AG10803 (cell line): ENCODE results near the gene CEP55.
A peak's percentile ranks its signal among the peaks of the same experiment; 100 is the strongest.

Source experiments
- DNase-seq: peaks from one replicate; pipeline ENCODE4 v3.0.0; 2010; ENCODE audit warnings: low read depth
- H3K4me3 ChIP-seq: 2 replicates; pipeline ENCODE4 v1.5.1; 2011; ENCODE audit warnings: mild to moderate bottlenecking, low read length, control low read depth
- TF ChIP-seq, protein P1 (sequence below): conservative IDR thresholded peaks from 2 replicates; pipeline ENCODE4 v1.5.1; 2011; ENCODE audit warnings: mild to moderate bottlenecking, low read length, control low read depth, inconsistent platforms

CEP55 gene

DNA sequence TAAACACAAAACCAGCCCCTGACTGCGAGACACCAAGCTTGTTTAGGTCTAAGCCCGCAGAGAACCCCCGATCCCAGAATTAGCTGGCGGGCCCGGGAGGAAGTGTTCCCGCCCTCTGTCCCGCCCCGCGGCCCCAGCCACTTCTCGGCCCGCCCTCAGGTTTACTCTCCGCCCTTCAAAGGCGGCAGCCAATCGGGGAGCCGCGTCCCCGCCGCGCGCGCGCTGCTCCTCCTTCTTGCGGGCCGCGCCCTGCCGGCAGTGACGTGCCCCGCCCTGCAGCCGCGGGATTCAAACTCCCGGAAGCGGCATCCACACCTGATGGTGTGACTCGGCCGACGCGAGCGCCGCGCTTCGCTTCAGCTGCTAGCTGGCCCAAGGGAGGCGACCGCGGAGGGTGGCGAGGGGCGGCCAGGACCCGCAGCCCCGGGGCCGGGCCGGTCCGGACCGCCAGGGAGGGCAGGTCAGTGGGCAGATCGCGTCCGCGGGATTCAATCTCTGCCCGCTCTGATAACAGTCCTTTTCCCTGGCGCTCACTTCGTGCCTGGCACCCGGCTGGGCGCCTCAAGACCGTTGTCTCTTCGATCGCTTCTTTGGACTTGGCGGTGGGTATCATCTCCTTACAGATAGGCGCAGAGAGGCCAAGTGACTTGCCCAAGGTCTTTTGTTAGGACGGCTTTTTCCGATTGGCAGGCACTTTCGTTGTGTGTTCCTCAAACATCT is at the start of gene CEP55:
Gene CEP55 (plus strand): TSS at position 291 of the 720 bp plus-strand sequence. CDS start 3,440 bp downstream, outside the sequence.
- peak; percentile 92 for DNase-seq
- peak within 1 kb of the TSS; percentile 81 for H3K4me3 ChIP-seq
- TF ChIP-seq, protein P1, sequence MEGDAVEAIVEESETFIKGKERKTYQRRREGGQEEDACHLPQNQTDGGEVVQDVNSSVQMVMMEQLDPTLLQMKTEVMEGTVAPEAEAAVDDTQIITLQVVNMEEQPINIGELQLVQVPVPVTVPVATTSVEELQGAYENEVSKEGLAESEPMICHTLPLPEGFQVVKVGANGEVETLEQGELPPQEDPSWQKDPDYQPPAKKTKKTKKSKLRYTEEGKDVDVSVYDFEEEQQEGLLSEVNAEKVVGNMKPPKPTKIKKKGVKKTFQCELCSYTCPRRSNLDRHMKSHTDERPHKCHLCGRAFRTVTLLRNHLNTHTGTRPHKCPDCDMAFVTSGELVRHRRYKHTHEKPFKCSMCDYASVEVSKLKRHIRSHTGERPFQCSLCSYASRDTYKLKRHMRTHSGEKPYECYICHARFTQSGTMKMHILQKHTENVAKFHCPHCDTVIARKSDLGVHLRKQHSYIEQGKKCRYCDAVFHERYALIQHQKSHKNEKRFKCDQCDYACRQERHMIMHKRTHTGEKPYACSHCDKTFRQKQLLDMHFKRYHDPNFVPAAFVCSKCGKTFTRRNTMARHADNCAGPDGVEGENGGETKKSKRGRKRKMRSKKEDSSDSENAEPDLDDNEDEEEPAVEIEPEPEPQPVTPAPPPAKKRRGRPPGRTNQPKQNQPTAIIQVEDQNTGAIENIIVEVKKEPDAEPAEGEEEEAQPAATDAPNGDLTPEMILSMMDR = no peak

DNA sequence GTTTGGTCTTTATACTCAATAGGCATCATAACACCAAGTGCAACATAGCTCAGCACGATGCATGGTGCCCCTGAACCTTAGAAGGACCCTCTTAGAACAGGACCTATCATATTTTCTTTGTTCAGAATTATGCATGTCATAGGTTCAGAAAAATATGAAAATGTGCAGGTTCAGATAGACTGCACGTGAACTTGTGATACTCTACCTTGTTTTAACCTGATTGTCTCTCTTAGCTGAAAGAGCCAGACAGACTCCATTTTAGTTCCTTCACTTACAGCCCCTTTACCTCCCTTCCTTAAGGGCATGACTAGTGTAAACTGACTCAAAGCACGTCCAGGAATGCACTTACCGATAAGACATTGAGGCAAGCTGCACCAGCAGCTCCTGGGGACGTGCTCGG is 49.4 kb upstream of the CEP55 start:
- TF ChIP-seq, protein P1 = no peak
- DNase-seq = no peak
- no peak overlapping the region for H3K4me3 ChIP-seq

DNA sequence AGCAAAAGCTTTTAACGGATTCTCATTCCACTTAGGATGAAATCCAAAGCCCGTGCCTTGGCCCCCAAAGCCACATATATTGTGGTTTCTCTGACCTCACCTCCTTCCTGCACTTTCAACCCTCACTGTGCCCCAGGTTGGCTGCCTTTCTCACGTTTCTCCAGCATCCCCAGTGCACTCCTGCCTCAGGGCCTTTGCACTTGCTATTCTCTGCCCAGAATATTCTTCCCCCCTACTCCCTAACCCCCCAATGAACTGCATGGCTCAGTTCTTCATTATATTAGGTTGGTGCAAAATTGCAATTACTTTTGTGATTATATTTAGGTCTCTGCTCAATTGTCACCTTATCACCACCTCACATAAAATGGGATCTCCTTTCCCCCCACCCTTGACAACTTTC is 48.4 kb upstream of the CEP55 start:
- TF ChIP-seq, protein P1 = no peak

DNA sequence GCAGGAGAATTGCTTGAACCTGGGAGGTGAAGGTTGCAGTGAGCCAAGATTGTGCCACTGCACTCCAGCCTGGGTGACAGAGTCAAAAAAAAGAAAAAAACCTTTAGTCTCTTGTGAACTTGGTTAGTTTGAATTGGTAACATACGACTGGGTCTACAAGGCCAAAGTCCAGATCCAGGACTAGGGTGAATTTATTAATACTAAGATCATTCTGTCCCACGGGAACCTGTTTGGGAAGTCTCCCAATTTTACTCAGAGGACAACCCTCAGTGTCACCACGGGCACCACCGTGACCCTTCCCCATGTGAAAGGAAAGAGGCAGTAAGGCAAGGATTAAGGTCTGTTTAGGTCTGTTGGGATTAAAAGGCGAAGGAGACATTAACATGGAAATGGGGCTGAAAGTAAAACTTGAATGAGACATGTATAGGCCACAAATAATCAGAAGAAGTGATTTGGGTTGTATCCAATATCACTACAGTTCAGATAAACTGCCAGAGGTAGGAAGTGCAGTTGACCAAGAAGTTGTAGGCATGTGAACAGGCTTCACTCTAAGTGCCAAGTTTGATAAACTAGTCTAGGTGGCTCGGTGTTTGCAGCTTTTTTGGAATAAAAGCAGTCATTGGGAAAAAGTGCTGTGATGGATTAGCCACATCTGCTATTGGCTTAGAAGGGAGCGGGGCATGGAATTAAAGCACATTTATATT is 45.0 kb upstream of the CEP55 start:
- H3K4me3 ChIP-seq = no peak overlapping the region
- TF ChIP-seq, protein P1 = no peak
- no peak for DNase-seq

More for the DNA sequence above, 48.4 kb upstream of the CEP55 start:
- H3K4me3 ChIP-seq = no peak overlapping the region
- DNase-seq = no peak

DNA sequence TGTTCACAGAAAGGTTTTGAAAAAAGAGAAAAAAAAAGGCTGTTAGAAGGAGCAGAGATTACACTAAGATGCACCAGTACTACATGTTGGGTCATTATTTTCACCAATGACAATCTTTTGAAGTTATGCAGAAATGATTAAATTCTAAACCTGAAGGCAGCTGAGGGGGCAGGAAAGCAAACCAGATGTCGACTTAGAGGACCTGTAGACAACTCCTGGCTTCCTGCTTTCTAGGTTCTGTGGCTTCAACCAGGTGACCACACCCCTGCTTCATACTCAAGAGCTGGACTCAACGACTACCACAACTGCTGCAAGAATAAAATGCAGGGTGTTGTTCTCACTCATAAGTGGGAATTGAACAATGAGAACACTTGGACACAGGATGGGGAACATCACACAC is 44.3 kb upstream of the CEP55 start:
- TF ChIP-seq, protein P1 = no peak
- no peak overlapping the region for H3K4me3 ChIP-seq
- no peak for DNase-seq

DNA sequence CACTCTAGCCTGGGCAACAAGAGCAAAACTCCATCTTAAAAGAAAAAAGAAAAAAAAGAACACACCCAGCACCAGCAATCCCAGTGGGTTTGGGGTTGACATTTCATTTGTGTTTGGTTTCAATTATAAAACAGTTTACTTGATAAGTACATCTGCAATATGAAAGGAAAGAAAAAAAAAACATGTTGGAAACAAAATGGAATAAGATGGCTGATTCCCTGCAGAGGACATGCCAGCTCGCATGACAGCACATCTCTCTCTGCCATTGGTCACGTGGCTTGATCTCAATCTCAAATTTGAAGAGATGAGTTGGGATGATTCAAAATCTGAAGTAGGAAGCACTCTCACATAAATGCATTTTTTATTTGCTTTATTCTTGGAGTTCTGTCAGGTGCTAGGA is 42.3 kb upstream of the CEP55 start:
- no peak overlapping the region for H3K4me3 ChIP-seq
- TF ChIP-seq, protein P1 = no peak

DNA sequence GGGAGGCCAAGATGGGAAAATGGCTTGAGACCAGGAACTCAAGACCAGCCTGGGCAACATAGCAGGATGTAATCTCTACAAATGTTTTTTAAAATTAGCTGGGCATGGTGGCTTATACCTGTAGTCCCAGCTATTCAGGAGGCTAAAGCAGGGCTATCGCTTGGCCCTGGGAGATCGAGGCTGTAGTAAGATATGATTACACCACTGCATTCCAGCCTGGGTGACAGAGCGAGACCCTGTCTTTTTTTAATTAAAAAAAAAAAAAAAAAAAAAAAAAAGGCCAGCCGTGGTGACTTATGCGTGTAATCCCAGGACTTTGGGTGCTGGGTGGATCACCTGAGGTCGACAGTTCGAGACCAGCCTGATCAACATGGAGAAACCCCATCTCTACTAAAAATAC is 41.7 kb upstream of the CEP55 start:
- TF ChIP-seq, protein P1 = no peak
- no peak for DNase-seq
- H3K4me3 ChIP-seq = no peak overlapping the region

More for the DNA sequence above, 42.3 kb upstream of the CEP55 start:
- DNase-seq = no peak
